GM18951 (cell line): ENCODE measurements around the gene CHST1.

Source experiments
- POLR2A ChIP-seq: IDR thresholded peaks from 4 replicates; pipeline ENCODE4 v1.6.1; 2011; ENCODE audit warnings: mild to moderate bottlenecking; ENCODE audit not compliant: insufficient read length, insufficient read depth; ENCODE audit errors: extremely low read depth
- in situ Hi-C: fragments of 300-500 bp; cut with MboI; formaldehyde crosslinking; loops from one replicate; pipeline ENCODE4 v1.12.0; 2022; ENCODE audit warnings: low sequenced_read_pairs, mixed read lengths, inconsistent platforms; ENCODE audit not compliant: unreplicated experiment

CHST1 gene

DNA sequence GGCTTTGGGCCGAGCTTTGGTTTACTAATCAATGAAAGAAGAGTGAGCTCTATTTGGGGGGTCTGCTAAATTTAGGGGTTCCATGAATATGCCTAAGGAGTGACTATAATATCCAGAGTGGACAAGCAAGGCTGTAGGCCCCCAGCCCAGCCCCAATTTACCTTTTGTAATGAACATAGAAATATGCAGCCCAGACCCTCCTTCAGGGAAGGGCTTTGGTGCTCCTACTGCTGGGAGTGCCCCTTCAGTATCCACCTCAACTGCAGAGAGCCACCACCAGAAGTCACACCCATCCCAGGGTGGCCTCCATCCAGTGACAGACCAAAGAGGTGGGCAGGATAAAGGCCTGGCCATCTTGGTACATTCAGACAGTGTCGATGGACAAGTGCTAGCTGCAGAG is 43.1 kb downstream of the CHST1 start:
- in situ Hi-C loops, result no loop called here
- no peak for TF ChIP-seq POLR2A

DNA sequence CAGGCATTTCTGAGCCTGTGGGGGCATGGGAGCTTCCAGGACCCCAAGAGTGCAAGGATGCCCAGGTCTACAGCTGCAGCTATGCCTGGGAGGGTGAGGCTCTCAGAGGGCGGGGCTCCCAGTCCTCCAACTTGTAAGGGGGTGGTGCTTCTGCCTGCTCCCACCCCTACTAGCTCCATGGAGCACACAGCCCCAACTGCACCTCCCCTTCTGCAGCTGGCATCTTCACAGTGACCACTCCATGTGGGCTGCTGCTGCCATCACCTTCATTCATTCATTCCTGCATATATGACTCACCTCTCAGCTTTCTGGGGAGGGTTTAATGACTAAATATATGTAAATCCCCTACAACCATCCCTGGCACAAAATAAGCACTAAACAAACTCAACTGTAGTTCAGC is 43.8 kb downstream of the CHST1 start:
- no peak for TF ChIP-seq POLR2A
- in situ Hi-C loops, result no loop called here

DNA sequence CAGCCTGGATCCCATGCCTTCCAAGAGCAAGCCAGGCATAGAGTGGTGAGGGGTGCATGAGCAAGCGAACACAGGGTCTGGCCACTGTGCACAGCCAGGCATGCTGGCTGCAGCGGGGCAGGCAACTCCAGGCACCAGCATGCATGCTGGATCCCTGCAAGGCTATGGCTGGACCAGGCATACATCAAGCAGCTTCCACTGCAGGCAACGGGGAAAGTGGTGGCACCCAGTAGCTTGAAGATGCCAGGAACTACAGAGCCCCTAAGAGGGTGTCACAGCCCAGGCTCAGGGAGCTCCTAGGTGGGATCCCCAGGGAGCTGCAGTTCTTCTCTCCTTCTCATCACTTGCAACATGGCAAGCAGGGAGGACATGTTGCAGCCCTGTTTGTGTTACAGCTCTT is 45.2 kb downstream of the CHST1 start:
- TF ChIP-seq POLR2A, result no peak
- in situ Hi-C loops, result no loop called here

DNA sequence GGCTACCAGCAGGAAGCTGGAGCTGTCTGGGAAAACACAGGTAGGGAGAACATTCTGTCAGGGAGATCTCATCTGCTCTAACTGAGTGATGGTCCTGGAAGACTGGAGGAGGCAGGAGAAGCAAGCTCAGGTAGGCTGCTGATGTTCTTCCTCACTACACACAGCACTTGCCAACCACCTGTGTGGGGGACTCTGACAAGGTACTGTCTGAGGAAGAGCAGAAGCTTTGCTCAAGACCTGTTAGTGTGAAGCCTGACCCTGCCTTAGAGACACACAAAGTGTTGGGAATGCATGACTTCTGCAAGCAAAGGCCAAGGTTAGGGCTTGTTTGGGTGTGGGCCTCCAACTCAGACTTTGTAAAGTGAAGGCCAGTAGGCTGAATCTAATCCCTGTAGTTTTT is 46.5 kb downstream of the CHST1 start:
- no peak for TF ChIP-seq POLR2A
- in situ Hi-C loops, result no loop called here

DNA sequence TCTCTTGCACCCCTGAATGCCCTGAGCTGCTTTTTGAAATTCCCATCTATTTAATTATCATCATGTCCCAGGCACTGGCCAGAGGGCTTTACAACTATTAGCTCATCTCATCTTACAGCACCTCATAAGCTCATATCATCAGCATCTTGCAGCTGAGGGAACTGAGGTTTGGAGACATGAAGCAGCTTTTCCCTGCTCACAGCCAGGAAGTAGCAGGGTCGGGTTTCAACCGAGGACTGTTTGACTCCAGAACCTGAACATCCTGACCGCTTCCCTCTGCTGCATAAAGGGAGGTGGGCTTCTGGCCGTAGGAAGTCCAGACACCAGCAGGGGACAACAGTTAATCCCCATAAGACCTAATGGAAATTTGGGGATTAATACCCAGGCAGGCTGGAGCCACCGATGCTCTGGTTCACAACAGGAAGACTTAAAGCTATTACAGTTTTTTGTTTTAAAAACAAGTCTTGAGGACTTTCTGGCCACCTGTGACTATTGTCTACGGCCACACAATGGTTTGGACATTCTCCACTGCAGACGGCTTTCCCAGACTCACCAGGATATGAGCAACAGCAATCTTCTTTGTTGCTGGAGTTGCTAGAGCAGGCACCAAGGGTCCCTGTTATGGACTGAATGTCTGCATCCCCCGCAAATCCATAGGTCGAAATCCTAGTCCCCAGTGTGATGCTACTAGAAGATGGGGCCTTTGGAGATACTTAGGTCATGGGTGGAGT is 47.4 kb downstream of the CHST1 start:
- no peak for TF ChIP-seq POLR2A
- in situ Hi-C loops, result no loop called here

DNA sequence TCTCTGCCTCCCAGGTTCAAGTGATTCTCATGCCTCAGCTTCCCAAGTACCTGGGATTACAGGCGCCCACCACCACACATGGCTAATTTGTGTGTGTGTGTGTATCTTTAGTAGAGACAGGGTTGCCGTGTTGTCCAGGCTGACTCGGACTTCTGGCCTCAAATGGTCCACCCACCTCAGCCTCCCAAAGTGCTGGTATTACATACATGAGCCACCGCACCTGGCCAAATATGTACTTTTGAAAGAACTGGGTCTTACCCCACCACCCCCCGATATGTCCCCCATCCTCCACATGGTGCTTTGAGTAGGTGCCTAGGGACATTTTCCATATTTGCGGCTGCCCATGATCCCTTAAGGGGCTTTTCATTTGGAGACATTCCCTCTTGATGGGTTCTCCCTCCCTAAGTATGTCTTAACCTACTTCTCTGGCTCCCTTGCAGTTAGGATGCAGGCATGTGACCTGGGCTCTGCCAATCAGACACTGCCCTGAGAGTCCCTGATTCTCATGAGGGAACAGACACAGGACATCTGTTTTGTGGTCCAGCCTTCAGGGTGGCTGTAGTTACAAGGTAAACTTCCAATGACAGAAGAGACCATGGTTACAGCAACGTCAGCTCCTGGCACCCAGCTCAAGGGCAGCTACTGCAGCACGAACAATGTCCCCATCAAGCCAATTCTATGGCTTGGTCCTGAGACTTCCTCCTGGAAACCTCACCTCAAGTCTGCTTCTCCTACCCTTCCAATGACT is 48.4 kb downstream of the CHST1 start:
- in situ Hi-C loops, result no loop called here
- TF ChIP-seq POLR2A, result no peak

DNA sequence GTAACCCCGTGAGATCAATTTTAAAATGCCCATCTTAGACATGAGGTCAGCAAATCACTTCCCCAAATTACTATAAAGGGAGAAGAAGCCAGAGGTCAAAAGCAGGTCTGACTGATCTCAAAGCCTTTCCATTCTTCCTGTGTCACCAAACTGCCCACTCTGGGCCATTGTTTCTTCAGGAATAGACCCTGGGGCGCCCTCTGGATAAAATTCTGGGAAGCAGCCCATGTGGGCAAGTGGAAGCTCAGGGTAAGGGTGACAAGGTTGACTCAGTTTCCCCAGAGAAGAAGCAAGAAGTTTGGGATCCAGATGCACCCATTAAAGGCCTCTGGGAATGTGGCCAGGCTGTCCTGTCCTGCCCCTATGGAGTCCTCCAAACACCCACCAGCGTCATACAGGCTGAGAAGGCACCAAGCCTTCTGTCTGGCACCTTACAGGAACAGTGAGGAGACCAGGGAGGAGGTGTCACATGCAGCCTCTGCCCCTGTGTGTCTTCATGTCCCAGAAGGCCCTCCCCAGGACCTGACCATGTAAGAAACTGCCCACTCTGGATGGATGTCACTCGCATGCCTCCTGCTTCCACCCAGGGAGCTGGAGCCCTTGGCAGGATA is 50.1 kb downstream of the CHST1 start:
- in situ Hi-C loops, result no loop called here
- no peak for TF ChIP-seq POLR2A

DNA sequence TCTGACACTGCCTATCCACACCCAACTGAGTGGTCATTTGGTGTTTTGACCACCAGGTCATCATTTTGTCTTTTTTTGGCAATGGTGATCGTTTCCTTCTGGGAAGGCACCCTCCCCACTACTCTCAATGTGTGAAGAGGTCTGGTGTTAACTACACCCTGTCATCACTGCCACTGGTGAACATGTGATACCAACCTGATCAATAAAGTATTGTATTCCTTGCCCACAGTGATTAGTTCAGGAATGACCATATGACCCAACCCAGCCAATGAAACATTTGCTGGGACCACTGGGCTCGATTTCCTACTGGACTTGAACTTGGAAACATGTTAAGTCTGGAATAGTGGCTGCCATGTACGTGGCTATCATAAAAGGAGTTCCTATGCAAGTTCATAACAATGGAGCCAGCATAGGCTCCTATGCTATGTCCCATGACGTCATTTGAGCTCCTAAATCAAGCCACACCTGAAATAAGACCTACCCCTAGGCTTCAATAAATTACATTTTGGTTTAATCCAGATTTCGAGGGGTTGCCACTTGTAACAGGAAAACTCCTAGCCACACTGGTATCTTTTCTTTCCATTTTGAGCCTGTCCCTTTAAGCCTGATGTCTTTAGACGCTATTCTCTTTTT is 51.1 kb downstream of the CHST1 start:
- in situ Hi-C loops, result no loop called here
- no peak for TF ChIP-seq POLR2A

DNA sequence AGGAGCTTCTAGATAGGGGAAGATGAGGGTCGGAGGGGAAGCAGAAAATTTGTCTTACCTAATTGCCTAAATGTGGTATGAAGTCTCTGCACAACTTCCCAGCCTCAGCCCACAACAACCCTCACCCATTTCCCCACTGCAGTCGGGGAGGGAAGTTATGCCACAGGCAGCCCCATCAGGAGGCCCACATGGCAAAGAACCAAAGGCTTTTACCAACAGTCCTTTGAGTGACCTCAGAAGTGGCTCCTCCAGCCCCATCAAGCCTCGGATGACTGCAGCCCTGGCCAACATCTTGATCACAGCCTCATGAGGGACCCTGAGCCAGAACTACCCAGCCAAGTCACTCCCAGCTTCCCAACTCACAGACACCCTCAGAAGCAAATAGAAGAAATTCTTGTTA is 54.8 kb downstream of the CHST1 start:
- in situ Hi-C loops, result no loop called here
- TF ChIP-seq POLR2A, result no peak

DNA sequence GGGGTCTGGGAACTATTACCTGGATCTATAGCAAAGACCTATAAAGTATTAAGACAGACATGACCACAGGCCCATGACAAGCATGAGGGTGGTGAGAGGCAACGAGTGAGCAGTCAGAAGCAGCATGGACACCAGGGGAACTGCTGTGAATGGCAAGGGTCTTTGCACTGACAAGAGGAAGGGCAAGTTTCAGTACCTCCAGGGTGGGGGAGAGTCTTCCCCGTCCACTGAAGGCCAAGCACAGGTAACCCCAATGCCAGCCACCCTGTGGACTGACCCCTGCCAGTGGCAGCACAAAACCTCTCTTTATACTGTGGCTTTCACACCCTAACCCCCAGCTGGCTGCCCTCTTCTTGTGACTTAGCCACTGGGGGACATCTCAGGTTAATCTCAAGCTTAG is 55.5 kb downstream of the CHST1 start:
- in situ Hi-C loops, result no loop called here
- TF ChIP-seq POLR2A, result no peak

DNA sequence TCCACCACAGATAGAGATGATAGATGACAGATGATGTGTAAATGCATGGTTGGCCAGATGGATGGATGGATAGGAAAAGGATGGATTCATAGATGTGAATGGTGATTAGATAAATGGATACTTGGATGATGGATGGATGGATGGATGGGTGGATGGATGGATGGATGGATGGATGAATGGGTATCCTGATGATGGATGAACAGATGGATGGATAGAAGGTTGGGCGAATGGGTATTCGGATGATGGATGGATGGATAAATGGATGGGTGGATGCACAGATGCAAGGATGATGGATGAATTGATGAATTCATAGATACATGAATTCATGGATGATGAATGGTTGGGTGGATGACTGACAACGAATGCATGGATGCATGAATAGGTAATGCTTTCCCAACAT is 56.1 kb downstream of the CHST1 start:
- in situ Hi-C loops, result no loop called here
- TF ChIP-seq POLR2A, result no peak

DNA sequence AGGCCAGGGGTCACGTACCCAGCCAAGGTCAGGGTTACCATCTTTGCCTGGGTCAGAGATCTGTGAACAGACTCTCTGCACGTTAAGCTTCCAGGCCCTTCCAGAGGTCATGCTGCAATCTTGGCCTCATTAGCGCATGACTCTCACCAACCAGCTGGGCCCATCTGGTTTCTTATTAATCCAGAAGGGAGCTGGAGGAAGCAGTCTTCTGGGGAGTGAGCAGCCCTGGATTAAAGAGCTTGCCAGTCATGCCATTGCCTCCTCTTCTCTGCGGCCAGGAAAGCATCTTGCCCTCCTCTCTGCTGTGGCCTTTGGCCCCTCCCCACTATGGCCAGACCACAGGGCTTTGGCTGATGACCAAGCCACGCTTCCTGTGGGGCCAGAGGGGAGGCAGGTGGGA is 57.4 kb downstream of the CHST1 start:
- TF ChIP-seq POLR2A, result no peak
- in situ Hi-C loops, result no loop called here

DNA sequence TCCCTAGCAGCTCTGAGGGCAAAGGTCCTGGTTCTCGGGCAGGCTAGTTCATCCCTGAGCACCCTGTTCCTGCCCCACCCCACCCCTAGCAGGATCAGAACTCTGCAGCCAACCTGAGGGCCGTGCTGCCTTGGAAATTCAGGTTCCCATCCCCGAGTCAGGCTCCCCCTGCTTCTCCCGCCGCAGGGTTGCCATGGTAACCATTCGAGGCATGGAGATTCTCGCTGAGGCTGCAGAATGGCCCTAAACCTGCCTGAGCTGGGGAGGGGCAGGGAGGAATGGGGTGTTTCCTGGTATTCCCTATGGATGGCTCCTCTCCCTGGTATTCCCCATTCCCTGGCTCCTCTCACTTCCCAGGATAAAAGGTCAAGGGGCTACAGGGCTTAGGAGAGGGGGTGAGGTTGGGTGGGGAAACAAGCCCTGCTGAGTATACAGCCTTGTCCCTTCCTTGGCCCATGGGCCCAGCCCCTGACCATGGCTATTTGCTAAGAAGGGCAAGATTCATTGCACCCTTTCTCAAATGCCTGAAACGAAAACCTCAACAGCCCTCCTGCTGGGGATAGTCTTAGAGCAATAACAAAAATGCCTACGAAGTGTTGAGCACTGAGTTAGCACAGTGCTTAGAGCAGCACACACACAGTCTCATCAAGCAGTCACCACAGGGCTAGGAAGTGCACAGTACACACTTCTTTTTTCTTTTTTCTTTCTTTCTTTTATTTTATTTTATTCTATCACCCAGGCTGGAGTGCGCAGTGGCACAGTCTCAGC is 58.7 kb downstream of the CHST1 start:
- in situ Hi-C loops, result no loop called here
- TF ChIP-seq POLR2A, result no peak
